ENCODE data around the gene IFT88. TPM values are rescaled to one million over a fixed set of nuclear protein-coding genes. Genes with fewer than 3 reads are reported as not detected.
A peak's percentile ranks its signal among the peaks of the same experiment; 100 is the strongest.

The IFT88 gene
- total RNA-seq, 1 experiment from 2014 or later = 19.4 TPM

DNA sequence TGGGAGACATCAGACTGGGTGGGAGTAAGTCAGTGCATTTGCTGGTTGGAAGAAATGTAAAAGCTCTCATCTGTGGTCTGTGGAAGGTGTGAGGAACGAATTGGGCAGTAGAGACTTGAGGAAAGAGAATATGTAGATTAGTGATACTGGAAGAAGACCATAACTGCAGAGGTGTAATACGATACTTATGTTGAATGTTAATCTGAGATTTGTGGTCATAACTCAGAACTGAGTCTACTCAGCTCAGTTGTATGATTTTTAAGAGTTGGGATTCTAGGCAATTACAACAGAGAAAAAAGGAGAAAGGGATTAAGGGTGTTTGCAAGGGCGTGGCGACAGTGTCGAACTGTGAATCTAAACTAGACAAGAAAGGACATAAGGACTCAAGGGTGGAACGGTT is 133.3 kb downstream of the IFT88 start:
- Histone ChIP-seq H3K4me3 (ENCODE audit: low read depth, low read length, poor library complexity, severe bottlenecking) (no peak overlapping the region), H3K36me3 (ENCODE audit: insufficient read depth, low read length, poor library complexity, severe bottlenecking) (no peaks in the 10 kb centered on the region), H3K27me3 (replicated peaks; ENCODE audit: insufficient read depth, low read depth, low read length, poor library complexity) (no peaks in the 10 kb centered on the region), H3K9me3 (ENCODE audit: low read depth, low read length, poor library complexity, severe bottlenecking) (no peaks in the 10 kb centered on the region), H3K4me1 (ENCODE audit: insufficient read depth, low read length, poor library complexity, severe bottlenecking) (peaks cover 8% of the 10 kb centered on the region), H3K27ac (ENCODE audit: low read depth, low read length, poor library complexity, severe bottlenecking) (no peak overlapping the region)
- CTCF ChIA-PET = no interaction called here
- intact Hi-C loops (cut with micrococcal nuclease; ENCODE audit: unreplicated experiment) = loop anchor here (5.0 kb wide), 1 partner anchor 203 kb away; no protein-coding TSS in a partner anchor
- no TSS peak for BruUV-seq (replicated peaks)
- no peak for DNase-seq (ENCODE audit: low spot score)
- POLR2A ChIA-PET (ENCODE audit: low non-redundant PET) = no interaction called here
- TF ChIP-seq CTCF (conservative IDR thresholded peaks at IDR 0.05; ENCODE audit: low read depth, low read length) = no peak
- no peak for TF ChIP-seq EZH2 (IDR thresholded peaks at IDR 0.05; ENCODE audit: borderline replicate concordance, low read depth, low read length, poor library complexity, severe bottlenecking)

DNA sequence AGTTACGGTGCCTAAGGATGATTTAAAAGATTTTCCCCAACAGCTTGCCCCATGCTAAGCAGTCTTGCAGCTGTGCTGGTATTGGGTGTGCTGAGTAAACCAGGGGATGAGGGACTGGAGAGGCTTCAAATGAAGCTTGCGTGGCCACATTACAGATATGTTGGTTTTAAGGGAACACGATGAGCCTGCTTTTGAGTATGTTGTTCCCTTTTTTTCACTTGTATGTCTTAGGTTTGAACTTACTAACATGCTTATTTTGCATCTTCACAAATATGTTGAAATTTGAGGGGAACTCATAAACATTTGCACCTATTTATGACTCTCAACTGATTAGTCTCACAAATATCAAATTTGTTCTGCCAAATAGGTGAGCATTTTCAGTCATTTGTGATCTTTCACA is 134.5 kb downstream of the IFT88 start:
- Histone ChIP-seq H3K4me3 (ENCODE audit: low read depth, low read length, poor library complexity, severe bottlenecking) (no peak overlapping the region), H3K27me3 (replicated peaks; ENCODE audit: insufficient read depth, low read depth, low read length, poor library complexity) (no peaks in the 10 kb centered on the region), H3K36me3 (ENCODE audit: insufficient read depth, low read length, poor library complexity, severe bottlenecking) (no peaks in the 10 kb centered on the region), H3K27ac (ENCODE audit: low read depth, low read length, poor library complexity, severe bottlenecking) (no peak overlapping the region), H3K9me3 (ENCODE audit: low read depth, low read length, poor library complexity, severe bottlenecking) (no peaks in the 10 kb centered on the region), H3K4me1 (ENCODE audit: insufficient read depth, low read length, poor library complexity, severe bottlenecking) (peaks cover 8% of the 10 kb centered on the region)
- no peak for DNase-seq (ENCODE audit: low spot score)
- CTCF ChIA-PET = no interaction called here
- intact Hi-C loops (cut with micrococcal nuclease; ENCODE audit: unreplicated experiment) = loop anchor here (5.0 kb wide), 1 partner anchor 204 kb away; no protein-coding TSS in a partner anchor
- no TSS peak for BruUV-seq (replicated peaks)
- POLR2A ChIA-PET (ENCODE audit: low non-redundant PET) = interaction anchor here (0.5 to 0.7 kb wide), 2 partner anchors 11 to 157 kb away, joined by 3 to 4 read pairs; no protein-coding TSS in a partner anchor
- TF ChIP-seq EZH2 (IDR thresholded peaks at IDR 0.05; ENCODE audit: borderline replicate concordance, low read depth, low read length, poor library complexity, severe bottlenecking) (no peak), CTCF (conservative IDR thresholded peaks at IDR 0.05; ENCODE audit: low read depth, low read length) (no peak)

DNA sequence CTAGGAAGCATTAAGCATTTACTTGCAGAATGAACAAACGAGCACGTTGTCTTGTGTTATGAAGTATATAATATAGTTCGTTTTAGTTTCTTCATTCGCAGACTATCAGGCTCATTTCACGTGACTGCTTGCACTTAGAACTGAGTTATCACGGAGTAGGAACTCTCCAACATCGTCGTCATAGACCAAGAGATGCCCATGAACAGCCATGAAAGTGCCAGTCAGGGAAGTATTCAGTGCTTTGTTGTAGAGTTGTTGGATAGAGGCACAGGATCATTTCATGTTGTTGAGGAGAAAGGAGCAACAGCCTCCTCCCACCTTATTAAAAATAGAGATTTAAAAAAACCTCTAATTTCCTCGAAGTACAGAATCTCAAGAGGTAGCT is 135.6 kb downstream of the IFT88 start:
- Histone ChIP-seq H3K27ac (ENCODE audit: low read depth, low read length, poor library complexity, severe bottlenecking) (no peak overlapping the region), H3K9me3 (ENCODE audit: low read depth, low read length, poor library complexity, severe bottlenecking) (no peaks in the 10 kb centered on the region), H3K4me3 (ENCODE audit: low read depth, low read length, poor library complexity, severe bottlenecking) (peak overlapping the region; percentile 75), H3K4me1 (ENCODE audit: insufficient read depth, low read length, poor library complexity, severe bottlenecking) (peaks cover 8% of the 10 kb centered on the region), H3K36me3 (ENCODE audit: insufficient read depth, low read length, poor library complexity, severe bottlenecking) (no peaks in the 10 kb centered on the region), H3K27me3 (replicated peaks; ENCODE audit: insufficient read depth, low read depth, low read length, poor library complexity) (no peaks in the 10 kb centered on the region)
- ChIA-PET POLR2A (ENCODE audit: low non-redundant PET) (no interaction called here), CTCF (no interaction called here)
- TF ChIP-seq EZH2 (IDR thresholded peaks at IDR 0.05; ENCODE audit: borderline replicate concordance, low read depth, low read length, poor library complexity, severe bottlenecking) (no peak), CTCF (conservative IDR thresholded peaks at IDR 0.05; ENCODE audit: low read depth, low read length) (no peak)
- DNase-seq (ENCODE audit: low spot score) = no peak
- intact Hi-C loops (cut with micrococcal nuclease; ENCODE audit: unreplicated experiment) = loop anchor here (5.0 kb wide), 1 partner anchor 205 kb away; no protein-coding TSS in a partner anchor
- TSS peak; percentile 79 for BruUV-seq (replicated peaks)
